SK-N-SH treated with all-trans-retinoic acid at 6 μM for 48 hours (cell line): ENCODE measurements around the gene TMA7.

ENCODE experiments used
- ATAC-seq: fragments of 200-7000 bp; cut with Tn5 transposase; 3 replicates; pipeline ENCODE4 v1.9.1; 2020; ENCODE audit warnings: mild to moderate bottlenecking, moderate library complexity
- ARNTL ChIP-seq: fragments of 450-650 bp; formaldehyde crosslinking; IDR thresholded peaks from 2 replicates; pipeline ENCODE4 v1.5.0; 2020; ENCODE audit warnings: low read depth, mild to moderate bottlenecking, moderate library complexity, borderline replicate concordance
- BACH2 ChIP-seq: fragments of 250-450 bp; sonication (Bioruptor Pico); IDR thresholded peaks from 2 replicates; pipeline ENCODE4 v1.9.0; 2021; ENCODE audit warnings: mild to moderate bottlenecking, borderline replicate concordance
- CSDC2 ChIP-seq: fragments of 250-450 bp; sonication (Bioruptor Pico); IDR thresholded peaks from 2 replicates; pipeline ENCODE4 v1.5.0; 2020; ENCODE audit warnings: mild to moderate bottlenecking, moderate library complexity
- ESRRG ChIP-seq: fragments of 250-450 bp; sonication (Bioruptor Pico); IDR thresholded peaks from 2 replicates; pipeline ENCODE4 v1.6.1; 2021; ENCODE audit warnings: mild to moderate bottlenecking
- GLIS3 ChIP-seq: fragments of 250-450 bp; sonication (Bioruptor Pico); IDR thresholded peaks from 2 replicates; pipeline ENCODE4 v1.5.0; 2020; ENCODE audit warnings: mild to moderate bottlenecking, moderate library complexity
- ISL1 ChIP-seq: fragments of 250-450 bp; sonication (Bioruptor Pico); IDR thresholded peaks from 2 replicates; pipeline ENCODE4 v2.1.2; 2022; ENCODE audit warnings: mild to moderate bottlenecking, moderate library complexity
- OSR1 ChIP-seq: fragments of 250-450 bp; sonication (Bioruptor Pico); IDR thresholded peaks from 2 replicates; pipeline ENCODE4 v1.8.0; 2022; ENCODE audit warnings: moderate library complexity, mild to moderate bottlenecking, inconsistent platforms
- PPARA ChIP-seq: fragments of 250-450 bp; sonication (Bioruptor Pico); IDR thresholded peaks from 2 replicates; pipeline ENCODE4 v1.5.0; 2020; ENCODE audit warnings: mild to moderate bottlenecking, borderline replicate concordance
- RARB ChIP-seq: fragments of 250-450 bp; sonication (Bioruptor Pico); IDR thresholded peaks from 2 replicates; pipeline ENCODE4 v1.8.0; 2021; ENCODE audit warnings: mild to moderate bottlenecking, moderate library complexity
- SNAI2 ChIP-seq: fragments of 250-450 bp; sonication (Bioruptor Pico); IDR thresholded peaks from 2 replicates; pipeline ENCODE4 v1.5.0; 2020; ENCODE audit warnings: mild to moderate bottlenecking, moderate library complexity
- TCF4 ChIP-seq: fragments of 250-450 bp; sonication (Bioruptor Pico); IDR thresholded peaks from 2 replicates; pipeline ENCODE4 v1.8.0; 2021; ENCODE audit warnings: mild to moderate bottlenecking, moderate library complexity, borderline replicate concordance
- TOX ChIP-seq: fragments of 250-450 bp; sonication (Bioruptor Pico); IDR thresholded peaks from 2 replicates; pipeline ENCODE4 v1.8.0; 2021; ENCODE audit warnings: mild to moderate bottlenecking, moderate library complexity, borderline replicate concordance
- ZC3H10 ChIP-seq: fragments of 250-450 bp; sonication (Bioruptor Pico); IDR thresholded peaks from 2 replicates; pipeline ENCODE4 v1.5.1; 2021; ENCODE audit warnings: mild to moderate bottlenecking, moderate library complexity
- ZFP3 ChIP-seq: fragments of 250-450 bp; sonication (Bioruptor Pico); IDR thresholded peaks from 2 replicates; pipeline ENCODE4 v1.5.0; 2020; ENCODE audit warnings: mild to moderate bottlenecking, moderate library complexity
- ZFP30 ChIP-seq: fragments of 450-650 bp; formaldehyde crosslinking; IDR thresholded peaks from 2 replicates; pipeline ENCODE4 v1.5.0; 2022; ENCODE audit warnings: mild to moderate bottlenecking, moderate library complexity
- ZNF565 ChIP-seq: fragments of 450-650 bp; formaldehyde crosslinking; conservative IDR thresholded peaks from 2 replicates; pipeline ENCODE4 v1.5.0; 2020; ENCODE audit warnings: low read depth, mild to moderate bottlenecking, moderate library complexity
- ZNF70 ChIP-seq: fragments of 450-650 bp; formaldehyde crosslinking; IDR thresholded peaks from 2 replicates; pipeline ENCODE4 v1.5.0; 2020; ENCODE audit warnings: mild to moderate bottlenecking, moderate library complexity
- ZNF8 ChIP-seq: fragments of 450-650 bp; formaldehyde crosslinking; IDR thresholded peaks from 2 replicates; pipeline ENCODE4 v1.5.0; 2020; ENCODE audit warnings: mild to moderate bottlenecking, moderate library complexity
- TF ChIP-seq, protein P1 (sequence below): fragments of 250-450 bp; sonication (Bioruptor Pico); IDR thresholded peaks from 2 replicates; pipeline ENCODE4 v1.5.1; 2020; ENCODE audit warnings: low read depth, mild to moderate bottlenecking, moderate library complexity
- TF ChIP-seq, protein P2 (sequence below): fragments of 250-450 bp; sonication (Bioruptor Pico); IDR thresholded peaks from 2 replicates; pipeline ENCODE4 v1.5.1; 2021; ENCODE audit warnings: mild to moderate bottlenecking, moderate library complexity
- TF ChIP-seq, protein P3 (sequence below): fragments of 250-450 bp; sonication (Bioruptor Pico); IDR thresholded peaks from 2 replicates; pipeline ENCODE4 v1.8.0; 2021; ENCODE audit warnings: low read depth, mild to moderate bottlenecking, moderate library complexity, borderline replicate concordance
- TF ChIP-seq, protein P4 (sequence below): fragments of 250-450 bp; sonication (Bioruptor Pico); IDR thresholded peaks from 2 replicates; pipeline ENCODE4 v1.8.0; 2020; ENCODE audit warnings: mild to moderate bottlenecking, moderate library complexity, borderline replicate concordance

TMA7 gene

DNA sequence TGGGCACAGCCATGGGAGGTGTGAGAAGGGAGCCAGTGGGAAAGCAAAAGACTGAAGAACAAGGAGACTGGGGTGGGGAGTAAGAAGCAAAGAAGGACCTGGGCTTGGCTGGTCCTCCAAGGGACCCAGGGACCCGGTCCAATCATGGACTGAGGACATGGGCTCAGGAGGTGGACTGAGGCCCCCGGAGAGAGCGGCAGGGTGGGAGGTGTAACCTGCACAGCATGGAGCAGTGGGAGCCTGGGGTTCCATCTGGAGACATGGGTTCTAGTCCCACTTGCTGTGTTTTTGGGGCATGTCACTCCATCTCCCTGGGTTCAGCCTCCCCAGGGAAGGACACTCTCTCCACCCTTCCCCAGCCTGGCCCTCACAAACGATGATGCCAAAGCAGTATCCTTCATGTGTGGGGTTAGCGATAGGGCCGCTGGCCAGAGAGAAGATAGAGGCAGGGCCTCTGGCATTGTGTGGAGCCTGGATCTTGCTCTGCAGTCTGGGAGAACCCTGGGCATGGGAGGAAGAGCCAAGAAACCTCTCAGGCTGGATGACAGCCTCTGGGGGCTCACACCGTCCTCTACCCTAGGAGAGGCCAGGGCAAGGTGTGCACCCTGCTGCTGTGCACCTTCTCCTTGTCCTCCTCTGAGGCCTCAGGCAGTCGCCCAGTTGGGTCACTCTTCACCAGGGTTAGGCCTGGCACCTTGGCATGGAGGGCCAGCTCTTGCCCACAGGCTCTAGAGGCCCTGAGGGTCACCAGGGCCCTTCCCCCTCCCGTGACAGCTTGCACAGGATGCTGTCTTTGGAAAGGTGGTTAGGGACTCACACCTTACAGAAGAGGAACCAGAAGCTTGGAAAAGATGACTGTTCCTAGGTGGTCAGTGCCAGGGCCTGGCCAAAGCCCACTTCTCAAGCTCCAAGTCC is 42.0 kb upstream of the TMA7 start:
- ATAC-seq, result no peak
- no peak for TF ChIP-seq CSDC2 (CRISPR knock-in tag)
- TF ChIP-seq, protein P1, sequence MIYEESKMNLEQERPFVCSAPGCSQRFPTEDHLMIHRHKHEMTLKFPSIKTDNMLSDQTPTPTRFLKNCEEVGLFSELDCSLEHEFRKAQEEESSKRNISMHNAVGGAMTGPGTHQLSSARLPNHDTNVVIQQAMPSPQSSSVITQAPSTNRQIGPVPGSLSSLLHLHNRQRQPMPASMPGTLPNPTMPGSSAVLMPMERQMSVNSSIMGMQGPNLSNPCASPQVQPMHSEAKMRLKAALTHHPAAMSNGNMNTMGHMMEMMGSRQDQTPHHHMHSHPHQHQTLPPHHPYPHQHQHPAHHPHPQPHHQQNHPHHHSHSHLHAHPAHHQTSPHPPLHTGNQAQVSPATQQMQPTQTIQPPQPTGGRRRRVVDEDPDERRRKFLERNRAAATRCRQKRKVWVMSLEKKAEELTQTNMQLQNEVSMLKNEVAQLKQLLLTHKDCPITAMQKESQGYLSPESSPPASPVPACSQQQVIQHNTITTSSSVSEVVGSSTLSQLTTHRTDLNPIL (CRISPR knock-in tag), result no peak
- no peak for TF ChIP-seq RARB (CRISPR knock-in tag)
- TF ChIP-seq GLIS3 (CRISPR knock-in tag), result no peak
- TF ChIP-seq ZNF8, result no peak
- no peak for TF ChIP-seq ZC3H10 (CRISPR knock-in tag)
- no peak for TF ChIP-seq ZNF70
- TF ChIP-seq, protein P2, sequence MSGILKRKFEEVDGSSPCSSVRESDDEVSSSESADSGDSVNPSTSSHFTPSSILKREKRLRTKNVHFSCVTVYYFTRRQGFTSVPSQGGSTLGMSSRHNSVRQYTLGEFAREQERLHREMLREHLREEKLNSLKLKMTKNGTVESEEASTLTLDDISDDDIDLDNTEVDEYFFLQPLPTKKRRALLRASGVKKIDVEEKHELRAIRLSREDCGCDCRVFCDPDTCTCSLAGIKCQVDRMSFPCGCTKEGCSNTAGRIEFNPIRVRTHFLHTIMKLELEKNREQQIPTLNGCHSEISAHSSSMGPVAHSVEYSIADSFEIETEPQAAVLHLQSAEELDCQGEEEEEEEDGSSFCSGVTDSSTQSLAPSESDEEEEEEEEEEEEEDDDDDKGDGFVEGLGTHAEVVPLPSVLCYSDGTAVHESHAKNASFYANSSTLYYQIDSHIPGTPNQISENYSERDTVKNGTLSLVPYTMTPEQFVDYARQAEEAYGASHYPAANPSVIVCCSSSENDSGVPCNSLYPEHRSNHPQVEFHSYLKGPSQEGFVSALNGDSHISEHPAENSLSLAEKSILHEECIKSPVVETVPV (CRISPR knock-in tag), result no peak
- TF ChIP-seq TOX (CRISPR knock-in tag), result no peak
- no peak for TF ChIP-seq ZFP30
- TF ChIP-seq, protein P3, sequence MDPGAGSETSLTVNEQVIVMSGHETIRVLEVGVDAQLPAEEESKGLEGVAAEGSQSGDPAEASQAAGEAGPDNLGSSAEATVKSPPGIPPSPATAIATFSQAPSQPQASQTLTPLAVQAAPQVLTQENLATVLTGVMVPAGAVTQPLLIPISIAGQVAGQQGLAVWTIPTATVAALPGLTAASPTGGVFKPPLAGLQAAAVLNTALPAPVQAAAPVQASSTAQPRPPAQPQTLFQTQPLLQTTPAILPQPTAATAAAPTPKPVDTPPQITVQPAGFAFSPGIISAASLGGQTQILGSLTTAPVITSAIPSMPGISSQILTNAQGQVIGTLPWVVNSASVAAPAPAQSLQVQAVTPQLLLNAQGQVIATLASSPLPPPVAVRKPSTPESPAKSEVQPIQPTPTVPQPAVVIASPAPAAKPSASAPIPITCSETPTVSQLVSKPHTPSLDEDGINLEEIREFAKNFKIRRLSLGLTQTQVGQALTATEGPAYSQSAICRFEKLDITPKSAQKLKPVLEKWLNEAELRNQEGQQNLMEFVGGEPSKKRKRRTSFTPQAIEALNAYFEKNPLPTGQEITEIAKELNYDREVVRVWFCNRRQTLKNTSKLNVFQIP (CRISPR knock-in tag), result no peak
- no peak for TF ChIP-seq ARNTL (CRISPR knock-in tag)
- TF ChIP-seq PPARA (CRISPR knock-in tag), result no peak
- TF ChIP-seq, protein P4, sequence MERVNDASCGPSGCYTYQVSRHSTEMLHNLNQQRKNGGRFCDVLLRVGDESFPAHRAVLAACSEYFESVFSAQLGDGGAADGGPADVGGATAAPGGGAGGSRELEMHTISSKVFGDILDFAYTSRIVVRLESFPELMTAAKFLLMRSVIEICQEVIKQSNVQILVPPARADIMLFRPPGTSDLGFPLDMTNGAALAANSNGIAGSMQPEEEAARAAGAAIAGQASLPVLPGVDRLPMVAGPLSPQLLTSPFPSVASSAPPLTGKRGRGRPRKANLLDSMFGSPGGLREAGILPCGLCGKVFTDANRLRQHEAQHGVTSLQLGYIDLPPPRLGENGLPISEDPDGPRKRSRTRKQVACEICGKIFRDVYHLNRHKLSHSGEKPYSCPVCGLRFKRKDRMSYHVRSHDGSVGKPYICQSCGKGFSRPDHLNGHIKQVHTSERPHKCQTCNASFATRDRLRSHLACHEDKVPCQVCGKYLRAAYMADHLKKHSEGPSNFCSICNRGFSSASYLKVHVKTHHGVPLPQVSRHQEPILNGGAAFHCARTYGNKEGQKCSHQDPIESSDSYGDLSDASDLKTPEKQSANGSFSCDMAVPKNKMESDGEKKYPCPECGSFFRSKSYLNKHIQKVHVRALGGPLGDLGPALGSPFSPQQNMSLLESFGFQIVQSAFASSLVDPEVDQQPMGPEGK, result no peak
- TF ChIP-seq TCF4, result no peak
- no peak for TF ChIP-seq OSR1
- no peak for TF ChIP-seq ESRRG
- no peak for TF ChIP-seq ZFP3 (CRISPR knock-in tag)

DNA sequence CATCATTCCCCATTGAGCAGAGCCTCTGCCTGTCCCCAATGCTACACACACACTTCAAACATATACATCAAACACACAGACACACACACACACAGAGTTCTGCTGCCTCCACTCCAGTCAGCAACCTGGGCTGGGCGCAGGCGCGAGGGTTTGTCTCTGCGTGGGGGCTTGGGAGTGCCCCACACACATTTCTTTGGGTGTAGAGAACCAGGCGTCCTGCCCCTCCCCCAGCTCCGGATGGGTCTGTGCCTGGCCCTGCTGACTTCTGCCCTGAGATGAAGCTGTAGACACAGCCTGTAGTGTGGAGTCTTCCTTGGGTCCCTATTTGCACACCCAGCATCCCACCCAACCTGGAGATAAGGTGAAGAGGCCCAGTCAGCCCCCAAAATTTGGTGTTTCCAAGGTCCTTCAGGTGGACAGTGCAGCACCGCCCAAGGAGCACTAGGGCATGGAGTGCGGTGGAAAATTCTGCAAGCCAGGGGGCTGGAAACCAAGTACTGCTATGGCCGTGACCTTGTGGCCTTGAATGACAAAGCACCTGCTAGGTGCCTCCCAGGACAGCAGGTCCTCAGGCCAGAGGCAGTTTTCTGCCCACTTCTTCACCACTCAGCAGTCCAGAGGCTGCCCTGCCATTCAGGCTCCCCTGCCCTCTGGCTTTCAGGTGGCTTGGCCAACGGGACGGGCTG is 41.2 kb upstream of the TMA7 start:
- TF ChIP-seq ARNTL (CRISPR knock-in tag), result no peak
- no peak for TF ChIP-seq RARB (CRISPR knock-in tag)
- TF ChIP-seq TCF4, result no peak
- no peak for TF ChIP-seq ZNF565 (CRISPR knock-in tag)
- TF ChIP-seq CSDC2 (CRISPR knock-in tag), result no peak
- TF ChIP-seq, protein P3 (CRISPR knock-in tag), result no peak
- TF ChIP-seq TOX (CRISPR knock-in tag), result no peak
- TF ChIP-seq BACH2 (CRISPR knock-in tag), result no peak
- TF ChIP-seq ESRRG, result no peak
- no peak for TF ChIP-seq ISL1
- TF ChIP-seq SNAI2 (CRISPR knock-in tag), result no peak
- TF ChIP-seq, protein P4, result no peak
- TF ChIP-seq ZNF8, result no peak
- TF ChIP-seq, all 23 proteins: peak for 0
- ATAC-seq, result no peak
